NCI-H2227 treated with DMSO at 0.1 percent for 48 hours (cell line): Measurements from ENCODE around the gene PIGM.
"Not testable (repeated sequence)": the region's sequence is repeated elsewhere in the genome, so short reads cannot be mapped to it uniquely, and the experiment has no call there.

Experiments used
- DNase-seq: peaks from one replicate; lab custom pipeline; 2025; lab: John Stamatoyannopoulos, UW

PIGM gene

DNA sequence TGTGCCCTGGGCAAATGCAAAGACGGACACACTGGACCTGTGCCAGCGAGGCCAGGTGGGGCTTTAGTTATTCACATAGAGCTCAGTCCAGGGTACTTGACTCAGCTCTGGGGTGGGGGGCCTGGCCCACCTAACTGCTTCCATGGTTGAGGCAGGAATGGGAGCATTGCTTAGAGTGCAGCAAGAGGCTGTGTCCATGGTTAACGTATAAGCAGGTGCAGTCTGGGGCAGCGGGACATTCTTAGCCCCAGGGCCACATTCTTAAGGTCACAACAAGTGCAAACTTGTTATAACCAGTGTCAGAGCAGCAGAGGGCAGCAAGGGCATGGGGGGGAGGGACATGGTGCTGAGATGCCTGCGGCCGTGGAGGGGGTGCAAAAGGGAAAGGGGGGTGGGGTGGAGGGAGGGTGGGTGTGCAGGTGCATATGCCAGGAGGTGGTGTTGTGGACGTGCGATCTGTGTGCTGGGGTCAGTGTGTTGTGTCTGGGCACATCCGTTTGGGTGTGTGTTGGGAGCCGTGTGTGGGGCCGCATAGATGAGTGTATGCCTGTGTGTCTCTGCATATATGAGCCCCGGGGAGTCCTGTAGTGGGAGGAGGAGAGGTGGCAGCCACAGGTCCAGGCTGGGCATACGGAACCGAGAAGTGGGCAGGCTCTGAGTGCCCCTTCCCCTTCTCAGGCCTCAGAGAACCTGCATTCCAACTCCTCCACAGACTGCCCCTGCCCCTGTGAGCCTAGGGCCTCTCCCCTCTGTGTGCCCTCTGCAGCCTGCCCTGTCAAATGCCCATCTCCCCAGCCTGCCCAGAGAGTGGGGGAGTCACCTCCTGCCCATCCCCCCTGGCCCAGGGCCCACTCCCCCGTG, 29.8 kb upstream of the PIGM start:
- no peak for DNase-seq

DNA sequence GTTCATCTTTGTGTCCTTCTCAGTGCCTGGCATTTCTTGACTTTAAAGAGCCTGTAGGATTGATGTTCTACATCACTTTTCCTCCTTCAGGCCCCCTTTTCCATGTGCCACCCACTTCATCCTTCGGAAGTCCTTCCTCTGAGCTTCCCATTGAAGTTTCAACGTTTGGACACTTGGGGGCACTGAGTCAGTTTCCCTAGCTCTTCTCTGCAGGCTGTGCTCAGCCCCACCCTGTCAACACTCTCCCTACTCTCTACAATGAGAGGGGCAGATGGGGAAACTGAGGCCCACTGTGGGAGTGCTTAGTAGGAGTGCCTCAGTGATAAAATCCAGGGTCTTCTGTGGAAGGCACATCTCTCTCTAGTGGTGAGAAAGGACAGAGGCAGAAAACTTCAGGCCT, 26.3 kb upstream of the PIGM start:
- no peak for DNase-seq

DNA sequence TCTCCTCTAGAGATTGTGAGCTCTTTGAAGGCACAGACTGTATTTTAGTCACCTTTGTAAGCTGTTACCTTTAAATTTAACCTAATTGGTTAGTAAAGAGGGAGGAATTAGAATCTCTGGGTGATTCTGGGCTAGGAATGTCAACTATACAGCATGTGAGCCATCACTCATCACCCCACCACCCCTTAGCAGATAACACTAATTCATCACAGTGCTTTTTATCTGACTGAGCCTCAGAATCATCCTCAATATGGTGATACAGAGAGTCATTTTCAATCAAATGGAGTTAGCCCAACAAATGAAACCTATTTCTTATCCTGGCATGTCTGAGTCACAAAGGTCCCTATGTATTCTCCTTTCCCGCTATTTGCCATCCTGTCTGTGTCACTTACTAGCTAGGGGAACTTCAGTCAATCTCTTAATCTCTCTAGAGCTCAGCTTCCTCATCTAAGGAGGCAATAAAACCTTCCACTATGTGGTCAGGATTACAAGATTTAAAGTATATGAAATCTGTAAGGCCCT, 24.9 kb upstream of the PIGM start:
- no peak for DNase-seq

DNA sequence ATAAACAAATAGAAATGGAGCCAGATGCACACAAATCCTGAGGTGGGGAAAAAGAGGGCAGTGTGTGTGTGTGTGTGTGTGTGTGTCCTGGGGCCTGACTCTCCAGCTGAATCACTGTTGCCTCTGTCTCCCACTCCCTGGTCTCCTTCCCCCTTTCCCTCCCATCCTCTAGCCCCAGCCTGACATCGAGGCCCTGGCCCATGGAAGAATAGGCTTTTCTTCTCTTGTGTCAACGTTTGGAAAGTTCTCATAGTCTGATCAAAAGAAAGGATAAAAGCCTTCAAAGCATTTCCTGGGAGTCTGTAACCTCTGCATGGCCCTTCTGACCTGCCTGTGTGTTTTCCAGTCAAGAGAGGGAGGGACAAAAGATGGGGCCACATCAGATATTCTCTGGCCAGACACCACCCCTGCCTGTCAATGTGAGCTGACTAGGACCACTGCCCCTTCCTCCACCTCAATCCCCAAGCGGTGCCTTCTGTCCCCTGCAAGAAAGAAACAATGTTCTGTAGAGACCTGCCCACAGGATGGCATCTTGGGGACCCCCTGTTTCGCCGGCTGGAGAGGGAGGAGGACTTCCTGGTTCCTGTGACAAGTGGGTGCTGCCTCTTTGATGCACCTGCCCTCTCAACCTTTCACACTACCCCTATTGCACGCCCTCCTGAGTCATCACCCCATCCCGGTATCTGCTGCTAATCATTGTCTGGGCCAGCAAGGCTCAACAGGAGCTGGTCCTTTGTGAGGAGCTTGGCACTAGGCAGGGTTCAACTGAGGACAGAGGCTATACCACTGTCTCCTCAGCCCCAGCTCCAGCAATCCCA, 22.0 kb upstream of the PIGM start:
- no peak for DNase-seq

DNA sequence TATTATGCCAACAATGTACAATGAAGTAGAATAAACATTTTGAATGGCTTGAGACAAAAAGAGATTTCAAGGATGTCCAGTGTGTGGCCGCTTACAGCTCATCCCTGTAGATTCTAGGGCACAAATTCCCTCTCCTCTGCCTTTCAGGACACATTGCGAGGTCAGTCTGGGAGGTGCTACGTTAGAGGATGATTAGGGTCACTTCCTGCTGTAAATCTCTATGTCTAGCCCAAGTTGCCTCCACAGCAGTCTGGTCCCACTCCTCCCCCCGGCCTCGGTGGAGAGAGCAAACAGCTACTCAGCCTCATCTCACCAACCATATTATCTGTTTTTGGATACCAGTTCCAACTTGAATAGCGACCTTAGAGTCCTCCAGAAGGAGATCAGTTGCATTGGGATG, 21.1 kb upstream of the PIGM start:
- DNase-seq: no peak

DNA sequence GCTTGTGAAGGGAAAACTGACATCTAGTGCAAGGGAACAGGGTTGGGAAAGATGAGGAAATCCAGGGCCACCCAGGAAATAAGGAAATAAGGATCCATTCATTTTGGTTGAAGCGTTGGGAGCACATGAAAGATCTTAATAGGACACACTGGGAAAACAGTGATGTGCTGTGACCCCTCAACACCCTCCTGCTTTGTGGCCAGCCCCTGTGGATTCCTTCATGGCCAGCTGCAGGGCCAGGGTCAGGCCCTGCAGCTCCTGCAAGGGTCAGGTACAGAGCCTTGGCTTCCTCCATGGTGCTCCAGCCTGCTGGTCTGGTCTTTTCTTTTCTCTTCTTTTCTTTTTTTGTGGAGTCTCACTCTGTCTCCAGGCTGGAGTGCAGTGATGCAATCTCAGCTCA, 18.8 kb upstream of the PIGM start:
- DNase-seq: no peak

DNA sequence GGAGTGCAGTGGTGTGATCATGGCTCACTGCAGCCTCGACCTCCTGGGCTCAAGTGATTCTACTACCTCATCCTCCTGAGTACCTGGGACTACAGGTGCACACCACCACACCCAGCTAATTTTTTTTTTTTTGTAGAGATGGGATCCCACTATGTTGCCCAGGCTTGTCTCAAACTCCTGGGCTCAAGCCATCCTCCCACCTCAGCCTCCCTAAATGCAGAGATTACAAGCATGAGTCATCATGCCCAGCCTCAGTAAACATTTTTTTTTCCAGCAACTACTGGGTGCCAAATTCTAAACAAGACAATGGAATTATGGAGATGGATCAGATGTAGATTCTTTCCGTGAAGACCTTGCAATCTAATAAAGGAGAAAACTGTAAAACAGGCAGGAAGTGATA, 18.4 kb upstream of the PIGM start:
- not testable (repeated sequence) for DNase-seq

DNA sequence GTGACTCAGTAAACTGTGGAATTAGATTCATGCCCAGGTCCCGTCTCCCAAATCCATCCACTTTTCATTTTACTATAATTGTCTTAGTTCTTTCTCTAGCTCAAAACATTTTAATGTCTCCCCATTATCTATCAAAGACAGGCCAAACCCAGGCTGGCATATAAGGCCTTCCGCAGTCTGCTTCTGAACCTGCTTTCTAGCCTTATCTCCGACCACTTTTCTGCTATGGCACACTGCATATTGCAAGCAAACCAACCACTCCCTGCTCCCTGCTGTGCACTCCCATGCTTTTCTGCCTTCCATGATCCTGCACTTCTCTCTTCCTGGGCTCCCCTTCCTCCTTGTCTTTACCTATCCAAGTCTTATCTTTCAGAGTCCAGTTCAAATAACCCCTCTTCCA, 17.3 kb upstream of the PIGM start:
- no peak for DNase-seq

DNA sequence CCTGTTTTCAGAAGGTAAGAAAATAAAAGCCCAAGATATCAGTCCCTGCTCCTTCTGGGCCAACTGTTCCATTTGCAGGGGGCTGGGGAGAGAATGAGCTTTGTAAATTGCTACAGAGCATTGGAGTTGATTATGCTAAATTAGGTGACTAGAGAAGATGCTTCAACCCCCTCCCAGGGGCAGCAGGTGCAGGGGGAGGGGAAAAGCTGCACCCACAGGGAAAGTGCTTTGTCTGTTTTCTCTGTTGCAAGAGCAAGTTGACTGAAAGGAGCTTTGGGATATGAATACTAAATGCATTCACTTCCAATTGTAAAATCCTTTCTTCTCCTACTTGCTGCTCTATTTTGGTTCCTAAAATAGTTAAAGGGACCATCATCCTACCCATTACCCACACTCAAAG, 16.5 kb upstream of the PIGM start:
- DNase-seq: no peak

DNA sequence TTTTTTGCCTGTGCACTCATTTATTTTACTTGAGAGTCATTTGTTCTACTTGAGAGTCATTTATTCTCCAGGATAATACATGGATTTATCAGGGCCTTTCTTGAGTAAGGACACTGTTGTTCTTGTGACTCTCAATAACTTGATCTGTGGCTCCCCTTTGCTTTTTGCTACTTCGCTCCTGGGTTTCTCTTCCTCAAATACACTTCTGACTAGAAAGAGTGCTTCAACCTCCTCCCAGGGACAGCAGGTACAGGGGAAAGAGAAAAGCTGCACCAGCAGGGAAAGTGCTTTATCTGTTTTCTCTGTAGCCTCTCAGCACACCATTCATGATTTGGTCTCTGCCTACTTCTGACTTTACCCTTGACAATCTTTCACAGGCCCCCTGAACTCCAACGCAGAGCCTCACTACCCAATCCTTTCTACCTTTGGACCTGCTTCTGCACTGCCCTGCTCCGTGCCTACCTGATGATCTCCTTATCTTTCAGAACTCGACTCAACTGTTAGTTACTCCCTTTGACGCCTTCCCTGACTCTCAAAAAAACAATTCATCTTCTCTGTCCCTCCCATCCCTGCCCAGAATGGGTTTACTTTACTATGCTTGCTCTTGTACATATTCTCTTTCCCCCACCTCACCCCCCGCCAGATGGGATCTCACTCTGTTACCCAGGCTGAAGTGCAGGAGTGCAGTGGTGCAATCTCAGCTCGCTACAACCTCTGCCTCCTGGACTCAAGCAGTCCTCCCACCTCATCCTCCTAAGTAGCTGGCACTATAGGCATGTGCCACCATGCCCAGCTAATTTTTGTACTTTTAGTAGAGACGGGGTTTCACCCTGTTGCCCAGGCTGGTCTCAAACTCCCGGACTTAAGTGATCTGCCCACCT, 15.6 kb upstream of the PIGM start:
- DNase-seq: no peak

DNA sequence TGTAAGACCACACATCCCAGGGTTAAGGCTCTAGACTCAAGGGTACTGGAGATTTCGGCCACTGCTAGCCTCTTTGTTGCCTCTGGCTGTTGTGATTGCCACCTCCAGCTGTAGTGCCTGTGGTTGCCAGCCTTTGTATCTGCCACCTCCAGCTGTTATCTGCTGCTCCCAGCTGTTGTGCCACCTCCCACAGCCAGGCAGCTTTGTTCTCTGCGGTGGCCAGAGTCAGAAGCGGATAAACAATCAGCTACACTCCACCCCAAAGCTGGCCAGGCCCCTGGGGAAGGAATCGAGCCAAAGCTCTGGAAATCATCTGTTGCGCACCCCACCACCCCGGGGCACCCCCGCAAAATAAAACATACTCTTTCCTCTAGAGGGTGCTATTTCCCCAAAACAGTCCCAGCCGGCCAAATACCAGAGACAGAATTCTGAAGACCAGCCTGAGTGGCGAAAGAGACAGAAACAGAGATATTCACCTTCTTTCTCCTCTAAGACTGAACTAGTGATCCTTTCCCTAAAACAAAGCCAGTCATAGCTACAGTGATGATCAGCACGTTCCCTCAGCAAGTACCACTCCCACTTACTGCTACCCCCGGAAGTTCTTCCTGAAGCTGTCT, 14.8 kb upstream of the PIGM start:
- peak; percentile 39 for DNase-seq

DNA sequence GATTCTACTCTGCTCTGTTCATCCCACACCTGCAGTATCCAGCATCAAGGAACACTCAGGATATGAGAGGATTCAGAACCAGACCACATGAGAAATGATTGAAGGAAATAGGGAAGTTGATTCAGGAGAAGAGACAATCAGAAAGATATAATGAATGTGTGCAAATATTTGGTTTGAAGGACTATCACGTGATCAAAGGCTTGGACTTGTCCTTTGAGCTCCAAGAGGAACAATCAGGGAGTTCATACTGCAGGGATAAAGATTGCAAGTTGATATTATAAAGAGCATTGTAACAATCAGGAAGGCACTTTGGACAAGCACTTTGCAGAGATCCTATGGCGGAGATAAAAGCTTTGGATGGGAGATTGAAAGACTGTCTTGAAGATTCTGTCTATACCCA, 13.9 kb upstream of the PIGM start:
- DNase-seq: no peak

DNA sequence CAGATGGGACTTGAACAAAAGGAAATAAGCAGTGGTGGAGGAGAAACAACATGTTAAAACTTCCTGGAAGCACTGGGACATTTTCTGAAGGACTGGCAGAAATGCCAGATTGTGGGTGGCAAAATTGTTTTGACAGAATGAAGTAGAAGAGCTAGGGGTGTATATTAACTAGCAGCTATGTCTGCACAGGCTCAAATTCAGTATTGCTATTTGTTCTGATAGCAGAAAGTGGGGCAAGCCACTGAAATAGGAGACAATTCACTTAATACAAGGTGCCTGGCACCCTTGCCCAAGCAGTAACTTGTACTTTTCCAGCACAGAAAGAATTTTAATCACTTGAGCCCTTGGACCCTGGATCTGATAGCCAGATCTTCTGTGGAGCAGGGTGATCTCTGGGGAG, 11.8 kb upstream of the PIGM start:
- DNase-seq: no peak

DNA sequence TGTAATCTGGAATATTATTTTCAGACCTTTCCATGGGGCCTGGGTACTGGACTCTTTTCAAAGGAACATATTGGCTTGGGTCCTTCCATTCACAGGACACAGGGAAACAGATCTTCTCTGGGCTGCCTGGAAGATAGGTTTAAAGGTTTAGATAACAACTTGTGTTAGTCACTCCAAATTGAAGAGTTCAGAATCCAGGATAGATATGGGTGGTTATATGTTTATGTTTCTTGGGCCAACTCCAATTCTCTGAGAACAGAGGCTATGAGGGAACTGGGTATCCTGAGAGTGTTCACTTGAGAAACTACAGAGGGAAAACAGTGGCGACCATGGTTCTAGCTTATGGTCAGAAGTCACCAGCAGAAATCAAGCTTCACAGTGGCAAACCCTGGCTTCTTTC, 8.7 kb upstream of the PIGM start:
- DNase-seq: no peak

DNA sequence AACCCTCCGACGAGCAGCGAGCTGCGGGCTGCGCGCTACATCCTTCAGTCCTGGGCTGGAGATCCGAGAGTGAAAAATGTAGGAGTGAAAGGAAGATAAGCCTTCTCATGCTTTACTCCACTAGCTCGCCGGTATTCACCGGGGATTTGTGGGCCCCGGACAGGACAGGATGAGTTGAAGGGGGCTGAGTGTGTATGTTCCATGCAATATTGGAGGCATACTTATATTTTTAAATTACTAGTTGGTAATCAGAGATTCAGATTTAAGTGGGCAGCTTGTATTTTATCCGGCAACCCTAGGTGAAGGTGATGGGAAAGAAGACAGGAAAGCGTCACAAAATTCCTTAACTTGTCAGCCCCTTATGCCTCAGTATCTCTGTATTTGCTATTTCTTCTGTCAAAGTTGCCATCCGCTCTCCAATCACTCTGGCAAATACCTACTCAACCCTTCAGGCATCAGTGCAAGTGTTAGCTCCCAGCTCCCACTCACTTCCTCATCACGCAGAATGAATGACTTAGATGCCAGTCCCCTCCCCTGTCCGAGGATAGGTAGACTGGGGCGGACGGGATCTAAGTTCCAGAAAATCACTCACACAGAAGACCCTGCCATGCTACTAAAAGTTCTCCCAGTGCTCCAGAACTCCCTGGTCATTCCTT, 503 bp upstream of the PIGM start:
- no peak for DNase-seq

DNA sequence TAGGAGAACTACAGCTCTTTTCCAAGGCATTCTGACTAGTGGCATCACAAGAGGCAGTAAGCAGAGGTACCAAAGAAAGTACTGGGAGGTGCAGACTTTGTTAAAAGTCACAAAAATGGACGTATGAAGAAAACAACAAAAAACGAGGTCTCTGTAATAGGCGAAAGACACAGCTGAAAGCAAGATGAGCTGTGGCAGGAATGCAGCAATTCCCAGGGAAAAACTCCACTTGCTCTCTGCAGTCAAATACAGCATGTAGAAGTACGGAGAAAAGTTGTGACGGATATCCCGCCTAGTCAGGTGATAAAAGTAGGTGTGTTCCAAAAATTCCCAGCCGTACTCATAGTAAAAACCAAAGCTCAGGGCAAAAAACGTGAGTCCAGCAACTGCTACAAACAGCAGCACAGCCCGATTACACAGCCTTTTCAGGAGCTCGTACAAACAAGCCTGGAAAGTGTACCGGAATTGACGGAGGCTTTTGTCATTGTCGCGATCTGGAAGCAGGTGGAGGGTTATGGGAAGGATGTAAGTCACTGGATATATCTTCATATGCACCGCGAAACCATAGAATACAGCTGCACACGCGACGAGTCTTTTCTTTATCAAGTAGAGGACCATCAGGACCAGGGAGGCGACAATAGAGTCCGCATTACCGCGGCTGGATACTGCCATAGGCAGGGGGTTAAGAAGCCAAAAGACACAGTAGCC, 979 bp downstream of the PIGM start:
- no peak for DNase-seq

DNA sequence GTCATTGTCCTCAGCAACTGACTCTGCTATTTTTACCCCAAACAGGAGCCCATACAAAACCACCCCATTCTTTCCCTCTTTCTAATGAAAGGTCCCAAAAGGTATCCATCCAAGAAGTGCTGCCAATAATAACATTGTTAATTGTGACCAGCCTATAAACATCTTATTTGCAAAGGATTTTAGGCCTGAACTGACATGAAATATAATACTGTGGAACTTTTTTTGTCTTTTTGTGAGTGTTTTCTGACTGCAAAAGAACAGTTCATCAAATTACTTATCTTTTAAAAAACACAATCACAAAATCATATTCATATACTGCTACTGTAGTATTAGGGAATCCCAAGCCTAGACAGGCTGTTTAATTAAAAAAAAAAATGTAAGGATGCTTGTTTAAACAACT, 3.4 kb downstream of the PIGM start:
- no peak for DNase-seq

DNA sequence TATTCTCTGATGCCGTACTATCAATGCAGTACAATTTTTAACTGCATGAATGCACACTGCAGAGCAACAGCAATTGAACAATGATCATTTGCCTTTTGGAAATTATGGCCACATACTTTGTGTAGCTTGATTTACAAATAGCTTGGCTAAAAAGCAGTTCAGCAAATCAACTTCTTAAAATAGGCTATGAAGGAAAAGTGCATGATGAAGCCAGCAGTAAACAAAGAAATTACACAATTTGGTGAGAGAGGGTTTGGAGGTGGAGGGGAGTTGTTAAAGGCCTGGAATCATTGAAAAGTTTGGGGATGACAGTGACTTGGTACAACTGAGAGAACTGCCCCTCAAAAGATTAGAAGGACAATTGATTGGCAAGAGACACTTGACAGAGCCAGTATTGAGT, 6.5 kb downstream of the PIGM start:
- no peak for DNase-seq

DNA sequence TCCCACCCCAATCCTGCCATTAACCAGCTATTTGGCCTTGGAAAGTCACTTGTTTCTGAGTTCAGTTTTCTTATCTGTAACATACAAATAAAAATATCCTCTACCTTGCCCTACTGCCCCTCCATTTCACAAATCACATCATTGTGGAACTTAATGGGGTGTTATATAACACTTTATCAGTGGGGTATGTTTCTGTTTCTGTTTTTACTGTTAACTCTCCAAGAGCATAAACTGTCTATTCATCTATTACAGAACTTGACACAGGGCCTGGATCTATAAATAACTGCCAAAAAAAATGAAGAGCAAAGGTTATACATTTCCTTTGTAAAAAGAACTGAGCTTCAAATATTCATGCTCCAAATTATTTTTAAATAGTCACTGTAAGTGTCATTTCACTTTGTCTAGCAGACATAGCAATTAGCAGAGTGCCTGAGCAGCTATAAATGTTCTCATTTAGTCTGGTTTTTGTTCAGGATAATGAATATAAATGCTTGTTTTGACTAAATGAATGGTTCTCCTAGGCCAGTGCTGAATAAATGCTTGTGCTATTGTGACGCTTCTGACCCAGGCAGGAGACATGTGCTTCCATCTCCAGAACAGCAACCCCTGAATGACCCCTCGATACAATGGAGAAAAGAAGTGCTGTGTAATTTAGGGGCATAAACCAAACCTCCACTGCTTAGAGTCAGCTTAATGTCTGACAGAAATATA, 7.4 kb downstream of the PIGM start:
- peak; percentile 95 for DNase-seq
